Mucosa of rectum (tissue), 2 donors: Measurements from ENCODE around the gene DDX19B.
"Not testable (repeated sequence)": the region's sequence is repeated elsewhere in the genome, so short reads cannot be mapped to it uniquely, and the experiment has no call there.

Source experiments
- H3K27ac ChIP-seq, 2 donors: one replicate each; pipeline ENCODE4 v1.7.0; 2013; ENCODE audit warnings: inconsistent platforms in 2 of 2, low read depth in 2 of 2, low read length in 2 of 2
- H3K27me3 ChIP-seq, 2 donors: one replicate each; pipeline ENCODE4 v1.7.0; 2013; ENCODE audit warnings: low read length in 2 of 2; ENCODE audit not compliant: control insufficient read depth in 2 of 2, insufficient read depth in 2 of 2
- H3K36me3 ChIP-seq, 2 donors: one replicate each; pipeline ENCODE4 v1.7.0; 2013; ENCODE audit warnings: low read length in 2 of 2; ENCODE audit not compliant: control insufficient read depth in 2 of 2, insufficient read depth in 2 of 2
- H3K4me1 ChIP-seq, 2 donors: one replicate each; pipeline ENCODE4 v1.7.0; 2013; ENCODE audit warnings: low read length in 2 of 2, mild to moderate bottlenecking in 1 of 2; ENCODE audit not compliant: control insufficient read depth in 2 of 2, insufficient read depth in 2 of 2
- H3K4me3 ChIP-seq, 2 donors: one replicate each; pipeline ENCODE4 v1.7.0; 2013; ENCODE audit warnings: low read length in 2 of 2
- H3K9ac ChIP-seq, 2 donors: one replicate each; pipeline ENCODE4 v1.7.0; 2013; ENCODE audit warnings: low read length in 2 of 2, low read depth in 1 of 2, mild to moderate bottlenecking in 1 of 2
- H3K9me3 ChIP-seq, 2 donors: one replicate each; pipeline ENCODE4 v1.7.0; 2013; ENCODE audit warnings: low read length in 2 of 2; ENCODE audit not compliant: control insufficient read depth in 2 of 2
- donor health status: healthy.
- donor health status: Normal muscosa, but diverticular disease.

Gene DDX19B

GRCh38 chr16:70287304-70287971 lies 11.5 kb upstream of the DDX19B start:
- H3K27me3 ChIP-seq, H3K27ac ChIP-seq, H3K9me3 ChIP-seq, H3K4me1 ChIP-seq, H3K36me3 ChIP-seq, H3K9ac ChIP-seq: not testable (repeated sequence)
- peak overlapping the region in 1 of 2 donors; percentile 87 for H3K4me3 ChIP-seq

DNA sequence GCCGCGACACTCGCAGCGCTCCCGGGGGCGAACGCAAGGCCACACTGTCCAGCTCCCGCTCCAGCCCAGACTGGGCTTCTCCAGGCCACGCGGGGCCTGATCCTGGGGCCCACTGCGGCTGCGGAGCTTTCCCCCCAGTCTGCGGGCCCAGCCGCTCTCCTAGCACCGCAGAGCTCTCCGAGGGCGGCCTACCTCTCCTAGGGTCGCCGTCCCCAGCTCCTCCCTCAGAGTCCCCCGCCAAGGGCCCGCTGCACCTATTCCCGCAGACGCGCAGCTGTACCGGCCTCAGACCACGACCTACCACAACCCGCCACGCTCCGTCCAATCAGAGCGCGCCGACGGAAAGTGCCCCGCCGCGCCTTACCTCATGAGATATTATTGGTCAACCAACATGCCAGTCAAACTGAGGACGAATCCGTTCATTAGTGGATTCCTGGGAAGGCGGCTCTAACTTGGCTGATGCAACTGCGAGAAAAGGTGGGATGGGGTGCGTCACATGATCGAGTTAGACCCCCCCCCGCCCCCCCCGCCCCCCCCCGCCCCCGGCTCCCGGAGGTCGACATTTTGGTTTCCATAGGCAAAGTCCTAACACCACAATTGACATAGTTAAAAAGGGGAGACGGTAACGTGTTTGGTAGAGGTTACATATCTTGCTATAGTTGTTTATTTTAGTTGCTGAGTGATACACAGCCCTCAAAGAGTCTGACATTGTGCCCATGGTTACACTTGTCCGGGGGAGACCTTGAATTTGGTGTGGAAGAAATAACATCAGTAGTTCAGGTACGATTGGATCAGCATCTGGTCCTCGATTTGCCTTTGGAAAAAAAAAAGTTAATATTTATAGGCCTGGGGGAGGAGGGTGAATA lies 9.5 kb upstream of the DDX19B start, which contains the start of gene AARS1:
Gene AARS1, minus strand, starts transcription at position 278 of the 866 bp plus-strand sequence. CDS start 6,743 bp downstream, outside the sequence.
- peak within 1 kb of the TSS; percentile 94 for H3K27ac ChIP-seq
- H3K36me3 ChIP-seq, result no peaks in the 10 kb centered on the region
- H3K9ac ChIP-seq, result peak within 1 kb of the TSS; percentile 88 to 97
- H3K4me3 ChIP-seq, result peak within 1 kb of the TSS; percentile 87 to 95
- no peaks in the 10 kb centered on the region for H3K27me3 ChIP-seq
- H3K9me3 ChIP-seq, result no peaks in the 10 kb centered on the region
- H3K4me1 ChIP-seq, result peaks cover 0 to 5% of the 10 kb centered on the region in 2 donors

GRCh38 chr16:70290949-70291519 lies 8.0 kb upstream of the DDX19B start:
- no peaks in the 10 kb centered on the region for H3K36me3 ChIP-seq
- H3K9me3 ChIP-seq, result no peaks in the 10 kb centered on the region
- H3K4me3 ChIP-seq, result no peak overlapping the region
- no peaks in the 10 kb centered on the region for H3K27me3 ChIP-seq
- H3K27ac ChIP-seq, result no peak overlapping the region
- H3K9ac ChIP-seq, result no peak overlapping the region
- no peaks in the 10 kb centered on the region for H3K4me1 ChIP-seq

GRCh38 chr16:70292148-70292547 lies 6.8 kb upstream of the DDX19B start:
- not testable (repeated sequence) for H3K4me1 ChIP-seq, H3K9ac ChIP-seq, H3K27me3 ChIP-seq, H3K9me3 ChIP-seq, H3K27ac ChIP-seq, H3K4me3 ChIP-seq, H3K36me3 ChIP-seq

GRCh38 chr16:70294385-70295025 lies 4.5 kb upstream of the DDX19B start:
- no peaks in the 10 kb centered on the region for H3K36me3 ChIP-seq
- no peaks in the 10 kb centered on the region for H3K27me3 ChIP-seq
- H3K4me3 ChIP-seq, result no peak overlapping the region
- no peak overlapping the region for H3K27ac ChIP-seq
- peaks cover 3 to 4% of the 10 kb centered on the region in 2 donors for H3K4me1 ChIP-seq
- no peaks in the 10 kb centered on the region for H3K9me3 ChIP-seq
- H3K9ac ChIP-seq, result no peak overlapping the region

DNA sequence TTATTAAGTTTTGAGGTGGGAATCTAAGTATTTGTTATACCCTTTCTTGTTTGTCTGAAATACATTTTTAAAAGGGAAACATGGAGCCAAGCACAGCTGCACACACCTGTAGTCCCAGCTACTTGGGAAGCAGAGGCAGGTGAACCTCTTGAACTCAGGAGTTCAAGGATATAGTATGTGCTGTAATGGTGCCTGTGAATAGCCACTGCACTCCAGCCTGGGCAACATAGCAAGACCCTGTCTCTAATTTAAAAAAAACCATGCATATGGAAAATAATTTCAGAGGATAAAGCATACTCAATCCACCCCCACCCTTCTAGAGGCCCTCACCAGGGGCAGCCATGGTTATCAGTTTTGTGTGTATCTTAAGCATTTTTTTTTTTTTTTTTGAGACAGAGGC lies 3.4 kb upstream of the DDX19B start:
- no peaks in the 10 kb centered on the region for H3K9me3 ChIP-seq
- H3K36me3 ChIP-seq, result no peaks in the 10 kb centered on the region
- H3K4me1 ChIP-seq, result peaks cover 8 to 11% of the 10 kb centered on the region in 2 donors
- H3K9ac ChIP-seq, result no peak overlapping the region
- H3K4me3 ChIP-seq, result no peak overlapping the region
- H3K27ac ChIP-seq, result no peak overlapping the region
- H3K27me3 ChIP-seq, result no peaks in the 10 kb centered on the region

DNA sequence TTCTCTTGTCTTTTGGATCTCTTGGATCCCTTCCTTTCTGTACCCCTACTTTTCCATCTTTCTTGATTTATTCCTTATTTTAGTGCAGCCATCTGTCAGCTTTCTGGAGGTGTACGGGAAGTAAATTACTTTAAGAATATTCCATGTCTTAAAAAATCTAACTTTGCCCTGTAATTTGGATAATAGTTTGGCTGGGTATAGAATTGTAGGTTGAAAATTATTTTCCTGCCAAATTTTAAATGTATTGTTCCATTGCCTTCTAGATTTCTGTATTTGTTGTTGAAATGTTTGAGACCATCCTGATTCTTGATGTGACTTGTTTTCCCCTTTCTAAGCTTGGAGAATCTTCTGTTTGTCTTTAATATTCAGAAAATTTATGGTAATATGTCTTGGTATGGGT lies 2.1 kb downstream of the DDX19B start:
- Histone ChIP-seq H3K9ac (no peak overlapping the region), H3K9me3 (no peaks in the 10 kb centered on the region), H3K27ac (no peak overlapping the region), H3K4me3 (no peak overlapping the region), H3K4me1 (peaks cover 8 to 11% of the 10 kb centered on the region in 2 donors), H3K36me3 (peaks cover 0 to 4% of the 10 kb centered on the region in 2 donors), H3K27me3 (no peaks in the 10 kb centered on the region)

DNA sequence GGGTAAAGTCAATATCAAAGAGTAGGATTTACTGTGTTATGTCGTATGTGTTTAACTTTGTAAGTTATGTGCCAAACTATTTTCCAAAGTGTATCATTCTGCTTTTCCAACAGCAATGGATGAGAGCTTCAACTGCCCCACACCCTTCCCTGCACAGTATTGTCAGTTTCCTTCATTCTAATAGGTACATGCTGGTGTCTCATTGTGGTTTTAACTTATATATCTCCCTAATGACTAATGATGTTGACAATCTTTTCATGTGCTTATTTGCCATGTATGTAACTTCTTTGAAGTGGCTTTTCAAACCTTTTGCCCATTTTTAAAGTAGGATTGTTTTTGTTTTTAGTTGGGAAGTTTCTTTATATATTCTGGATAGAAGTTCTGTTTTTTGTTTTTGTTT lies 3.8 kb downstream of the DDX19B start:
- Histone ChIP-seq H3K9me3 (no peaks in the 10 kb centered on the region), H3K27ac (no peak overlapping the region), H3K36me3 (peaks cover 0 to 4% of the 10 kb centered on the region in 2 donors), H3K27me3 (no peaks in the 10 kb centered on the region), H3K4me3 (no peak overlapping the region), H3K9ac (no peak overlapping the region), H3K4me1 (peaks cover 8 to 11% of the 10 kb centered on the region in 2 donors)

DNA sequence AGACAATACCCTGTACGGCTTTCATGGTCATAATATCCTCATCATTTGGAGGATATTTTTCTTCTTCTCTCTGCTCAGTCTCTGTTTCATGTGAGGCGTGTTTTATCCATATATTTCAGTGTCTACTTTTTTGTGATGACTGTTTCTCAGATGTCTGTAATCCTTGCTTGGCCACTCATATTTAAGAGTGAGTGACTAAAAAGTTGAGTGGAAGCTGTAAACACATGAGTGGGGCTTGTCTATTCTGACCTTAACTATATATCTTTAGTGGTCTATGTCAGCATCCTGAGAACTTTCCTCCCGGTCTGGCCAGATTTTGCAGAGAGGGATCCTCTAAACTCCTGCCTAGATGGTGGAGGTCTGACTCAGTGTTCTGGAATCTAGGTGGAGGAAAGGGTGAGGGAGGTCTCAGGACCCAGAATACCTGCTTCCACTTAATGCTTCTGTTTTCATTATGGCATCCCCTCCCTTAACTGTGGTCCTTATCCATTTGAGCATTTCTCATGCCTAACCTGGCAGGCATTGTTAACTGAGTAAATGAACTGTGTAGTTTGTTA lies 6.0 kb downstream of the DDX19B start:
- Histone ChIP-seq H3K4me3 (no peak overlapping the region), H3K9me3 (no peaks in the 10 kb centered on the region), H3K4me1 (peaks cover 0 to 4% of the 10 kb centered on the region in 2 donors), H3K36me3 (peaks cover 0 to 4% of the 10 kb centered on the region in 2 donors), H3K27ac (no peak overlapping the region), H3K27me3 (no peaks in the 10 kb centered on the region), H3K9ac (no peak overlapping the region)
